Mesendoderm (in vitro differentiated cells): ENCODE data around the gene IL20RA. TPM values are rescaled to one million over a fixed set of nuclear protein-coding genes. Genes with fewer than 3 reads are reported as not detected.

Experiments used
- DNase-seq: peaks from one replicate; pipeline ENCODE4 v3.0.0; 2013
- H2AK5ac ChIP-seq: 2 replicates; pipeline ENCODE4 v1.6.1; 2013; ENCODE audit warnings: low read length, inconsistent platforms
- H2BK120ac ChIP-seq: 2 replicates; pipeline ENCODE4 v1.6.1; 2013; ENCODE audit warnings: low read depth, mild to moderate bottlenecking, low read length, moderate library complexity, mixed read lengths
- H2BK15ac ChIP-seq: replicated peaks from 2 replicates; pipeline ENCODE4 v1.6.1; 2013; ENCODE audit warnings: low read depth, mild to moderate bottlenecking, moderate library complexity
- H2BK5ac ChIP-seq: 2 replicates; pipeline ENCODE4 v1.6.1; 2013; ENCODE audit warnings: low read length, inconsistent platforms
- H3K18ac ChIP-seq: 2 replicates; pipeline ENCODE4 v1.6.1; 2013; ENCODE audit warnings: mild to moderate bottlenecking, low read length, mixed read lengths
- H3K23ac ChIP-seq: one replicate; pipeline ENCODE4 v1.6.1; 2013; ENCODE audit warnings: low read length
- H3K27ac ChIP-seq: 2 replicates; pipeline ENCODE4 v1.5.1; 2013; ENCODE audit warnings: low read depth, mild to moderate bottlenecking, inconsistent platforms, low read length, moderate library complexity
- H3K27me3 ChIP-seq: 2 replicates; pipeline ENCODE4 v1.6.1; 2013; ENCODE audit warnings: low read length, control low read depth, mild to moderate bottlenecking, inconsistent platforms; ENCODE audit not compliant: insufficient read depth, poor library complexity
- H3K36me3 ChIP-seq: 2 replicates; pipeline ENCODE4 v1.6.1; 2013; ENCODE audit warnings: low read length, inconsistent platforms; ENCODE audit not compliant: control insufficient read depth, insufficient read depth
- H3K4ac ChIP-seq: one replicate; pipeline ENCODE4 v1.6.1; 2013; ENCODE audit warnings: low read depth, mild to moderate bottlenecking, low read length, moderate library complexity
- H3K4me1 ChIP-seq: 2 replicates; pipeline ENCODE4 v1.6.1; 2013; ENCODE audit warnings: low read depth, low read length, inconsistent platforms; ENCODE audit not compliant: control insufficient read depth
- H3K4me2 ChIP-seq: 2 replicates; pipeline ENCODE4 v1.6.1; 2013; ENCODE audit warnings: low read length
- H3K4me3 ChIP-seq: 2 replicates; pipeline ENCODE4 v1.5.1; 2013; ENCODE audit warnings: mild to moderate bottlenecking, low read length
- H3K56ac ChIP-seq: one replicate; pipeline ENCODE4 v1.6.1; 2013; ENCODE audit warnings: low read length
- H3K79me1 ChIP-seq: 2 replicates; pipeline ENCODE4 v1.6.1; 2013; ENCODE audit warnings: low read length, inconsistent platforms
- H3K79me2 ChIP-seq: 2 replicates; pipeline ENCODE4 v1.6.1; 2013; ENCODE audit warnings: mild to moderate bottlenecking, low read length; ENCODE audit not compliant: control insufficient read depth, insufficient read depth
- H3K9ac ChIP-seq: 2 replicates; pipeline ENCODE4 v1.6.1; 2013; ENCODE audit warnings: low read length, inconsistent platforms
- H4K5ac ChIP-seq: one replicate; pipeline ENCODE4 v1.6.1; 2013; ENCODE audit warnings: low read length
- H4K8ac ChIP-seq: one replicate; pipeline ENCODE4 v1.6.1; 2013; ENCODE audit warnings: low read depth, mild to moderate bottlenecking, control low read depth, low read length, moderate library complexity
- WGBS: extraction: QIAGEN DNeasy Blood & Tissue Kit; methylation state at CpG from one replicate; pipeline ENCODE4 v1.1.7; 2013; ENCODE audit warnings: low lambda C conversion rate, missing lambda C conversion rate; ENCODE audit not compliant: insufficient coverage; ENCODE audit errors: extremely low coverage; 5-methylcytosine and 5-hydroxymethylcytosine counted together
- polyA plus RNA-seq, 2 experiments: library from polyadenylated mRNA; stranded (reverse); fragments of 200-250 nt; gene quantifications; one replicate each; pipeline ENCODE4 v1.2.3, GENCODE V29; 2013

IL20RA gene
- 0.59 TPM for polyA plus RNA-seq (2013, experiment 1 of 2)
- 0.50 TPM for polyA plus RNA-seq (2013, experiment 2 of 2)

GRCh38 chr6:137044366-137045221, at the start of gene IL20RA:
TSS of gene IL20RA (minus strand) at chr6:137044965. CDS start at chr6:137044728, 237 bp downstream.
- WGBS, result no CpG with 5 or more reads among the region's 83 CpGs
- Histone ChIP-seq H3K18ac (peak within 1 kb of the TSS; percentile 35), H3K27me3 (peaks cover 12% of the 10 kb centered on the region), H3K79me2 (no peaks in the 10 kb centered on the region), H3K4me3 (peak within 1 kb of the TSS; percentile 43), H4K5ac (no peak within 1 kb of the TSS), H3K27ac (no peak within 1 kb of the TSS), H3K4ac (no peak within 1 kb of the TSS), H3K4me2 (peak within 1 kb of the TSS; percentile 76), H3K23ac (no peak within 1 kb of the TSS), H3K79me1 (no peaks in the 10 kb centered on the region), H2BK5ac (no peak within 1 kb of the TSS), H3K9ac (peak within 1 kb of the TSS; percentile 64), H4K8ac (no peak within 1 kb of the TSS), H2BK120ac (no peak within 1 kb of the TSS), H2AK5ac (no peak within 1 kb of the TSS), H2BK15ac (no peak within 1 kb of the TSS), H3K56ac (peak within 1 kb of the TSS; percentile 79), H3K36me3 (no peaks in the 10 kb centered on the region), H3K4me1 (no peaks in the 10 kb centered on the region)
- DNase-seq, result peak; percentile 49

GRCh38 chr6:137093183-137094069, 48.7 kb upstream of the IL20RA start:
- no peak overlapping the region for H2BK120ac ChIP-seq
- no peak overlapping the region for H3K4ac ChIP-seq
- H4K5ac ChIP-seq, result no peak overlapping the region
- H3K4me2 ChIP-seq, result no peak overlapping the region
- no peaks in the 10 kb centered on the region for H3K36me3 ChIP-seq
- H3K23ac ChIP-seq, result no peak overlapping the region
- H3K79me1 ChIP-seq, result no peaks in the 10 kb centered on the region
- H3K27ac ChIP-seq, result no peak overlapping the region
- H3K4me1 ChIP-seq, result no peaks in the 10 kb centered on the region
- no peak overlapping the region for H3K56ac ChIP-seq
- no peak overlapping the region for H2AK5ac ChIP-seq
- H3K27me3 ChIP-seq, result no peaks in the 10 kb centered on the region
- no peak overlapping the region for H3K9ac ChIP-seq
- DNase-seq, result no peak
- WGBS, result no CpG with 5 or more reads among the region's 6 CpGs
- H3K4me3 ChIP-seq, result no peak overlapping the region
- no peak overlapping the region for H2BK5ac ChIP-seq
- no peak overlapping the region for H3K18ac ChIP-seq
- H3K79me2 ChIP-seq, result no peaks in the 10 kb centered on the region
- no peak overlapping the region for H2BK15ac ChIP-seq
- no peak overlapping the region for H4K8ac ChIP-seq

- no CpG with 5 or more reads among the region's 1 CpG for WGBS
- Histone ChIP-seq H3K56ac (no peak overlapping the region), H3K4me2 (no peak overlapping the region), H3K27me3 (no peaks in the 10 kb centered on the region), H2BK15ac (no peak overlapping the region), H3K4me3 (no peak overlapping the region), H3K18ac (no peak overlapping the region), H3K27ac (no peak overlapping the region), H2BK5ac (no peak overlapping the region), H3K79me2 (no peaks in the 10 kb centered on the region), H4K8ac (no peak overlapping the region), H4K5ac (no peak overlapping the region), H2BK120ac (no peak overlapping the region), H3K23ac (no peak overlapping the region), H3K4ac (no peak overlapping the region), H2AK5ac (no peak overlapping the region), H3K36me3 (no peaks in the 10 kb centered on the region), H3K4me1 (no peaks in the 10 kb centered on the region), H3K79me1 (no peaks in the 10 kb centered on the region), H3K9ac (no peak overlapping the region)
- no peak for DNase-seq
Observed at GRCh38 chr6:137092018-137092417, 47.3 kb upstream of the IL20RA start.

- Histone ChIP-seq H3K36me3 (no peaks in the 10 kb centered on the region), H4K5ac (no peak overlapping the region), H2BK5ac (no peak overlapping the region), H3K79me1 (no peaks in the 10 kb centered on the region), H3K79me2 (no peaks in the 10 kb centered on the region), H3K27me3 (no peaks in the 10 kb centered on the region), H3K9ac (no peak overlapping the region), H4K8ac (no peak overlapping the region), H3K4me1 (no peaks in the 10 kb centered on the region), H3K4ac (no peak overlapping the region), H2BK120ac (no peak overlapping the region), H3K56ac (no peak overlapping the region), H3K4me2 (no peak overlapping the region), H3K4me3 (no peak overlapping the region), H3K23ac (no peak overlapping the region), H3K18ac (no peak overlapping the region), H3K27ac (no peak overlapping the region), H2AK5ac (no peak overlapping the region), H2BK15ac (no peak overlapping the region)
- no CpG with 5 or more reads among the region's 5 CpGs for WGBS
- DNase-seq, result no peak
Observed at GRCh38 chr6:137089305-137089704, 44.5 kb upstream of the IL20RA start.

GRCh38 chr6:137087902-137088301, 43.1 kb upstream of the IL20RA start:
- Histone ChIP-seq H3K18ac (no peak overlapping the region), H3K79me1 (no peaks in the 10 kb centered on the region), H3K27ac (no peak overlapping the region), H2BK15ac (no peak overlapping the region), H4K5ac (no peak overlapping the region), H2BK120ac (no peak overlapping the region), H3K4me3 (no peak overlapping the region), H3K4me2 (no peak overlapping the region), H4K8ac (no peak overlapping the region), H3K56ac (no peak overlapping the region), H2AK5ac (no peak overlapping the region), H3K36me3 (no peaks in the 10 kb centered on the region), H3K4me1 (no peaks in the 10 kb centered on the region), H3K4ac (no peak overlapping the region), H3K79me2 (no peaks in the 10 kb centered on the region), H2BK5ac (no peak overlapping the region), H3K9ac (no peak overlapping the region), H3K27me3 (no peaks in the 10 kb centered on the region), H3K23ac (no peak overlapping the region)
- no CpG with 5 or more reads among the region's 3 CpGs for WGBS
- no peak for DNase-seq
